Mucosa of stomach (tissue), 1 donor: ENCODE measurements around the gene CELSR1.

Source experiments
- H3K27me3 ChIP-seq: one replicate; pipeline ENCODE4 v1.7.0; 2013; ENCODE audit warnings: mild to moderate bottlenecking, low read length; ENCODE audit not compliant: control insufficient read depth, insufficient read depth
- H3K36me3 ChIP-seq: one replicate; pipeline ENCODE4 v1.7.0; 2013; ENCODE audit warnings: low read length; ENCODE audit not compliant: control insufficient read depth, insufficient read depth
- H3K4me1 ChIP-seq: one replicate; pipeline ENCODE4 v1.7.0; 2013; ENCODE audit warnings: mild to moderate bottlenecking, low read length; ENCODE audit not compliant: control insufficient read depth, insufficient read depth
- H3K4me3 ChIP-seq: one replicate; pipeline ENCODE4 v1.7.0; 2013; ENCODE audit warnings: low read length
- H3K9ac ChIP-seq: one replicate; pipeline ENCODE4 v1.7.0; 2013; ENCODE audit warnings: mild to moderate bottlenecking, low read length, moderate library complexity
- H3K9me3 ChIP-seq: one replicate; pipeline ENCODE4 v1.7.0; 2013; ENCODE audit warnings: mild to moderate bottlenecking, low read length, moderate library complexity; ENCODE audit not compliant: control insufficient read depth
- donor health status: Pancreatic carcinoma.

CELSR1 gene

GRCh38 chr22:46380069-46380468 lies 157.4 kb downstream of the CELSR1 start:
- H3K9ac ChIP-seq: peak overlapping the region; percentile 18
- no peaks in the 10 kb centered on the region for H3K36me3 ChIP-seq
- H3K4me3 ChIP-seq: no peak overlapping the region
- H3K27me3 ChIP-seq: no peaks in the 10 kb centered on the region
- peaks cover 56% of the 10 kb centered on the region for H3K4me1 ChIP-seq
- H3K9me3 ChIP-seq: no peaks in the 10 kb centered on the region

GRCh38 chr22:46379066-46379930 lies 158.1 kb downstream of the CELSR1 start:
- Histone ChIP-seq H3K9ac (peak overlapping the region; percentile 18), H3K27me3 (no peaks in the 10 kb centered on the region), H3K4me3 (no peak overlapping the region), H3K36me3 (no peaks in the 10 kb centered on the region), H3K4me1 (peaks cover 63% of the 10 kb centered on the region), H3K9me3 (no peaks in the 10 kb centered on the region)

GRCh38 chr22:46378426-46379065 lies 158.9 kb downstream of the CELSR1 start:
- H3K9ac ChIP-seq: no peak overlapping the region
- no peaks in the 10 kb centered on the region for H3K36me3 ChIP-seq

GRCh38 chr22:46377525-46378425 lies 159.6 kb downstream of the CELSR1 start:
- Histone ChIP-seq H3K4me3 (no peak overlapping the region), H3K36me3 (no peaks in the 10 kb centered on the region), H3K4me1 (peaks cover 76% of the 10 kb centered on the region), H3K9ac (peak overlapping the region; percentile 48), H3K9me3 (no peaks in the 10 kb centered on the region), H3K27me3 (no peaks in the 10 kb centered on the region)

More at GRCh38 chr22:46378426-46379065, 158.9 kb downstream of the CELSR1 start:
- Histone ChIP-seq H3K27me3 (no peaks in the 10 kb centered on the region), H3K4me1 (peaks cover 71% of the 10 kb centered on the region), H3K4me3 (no peak overlapping the region), H3K9me3 (no peaks in the 10 kb centered on the region)

- H3K4me1 ChIP-seq: peaks cover 81% of the 10 kb centered on the region
- peak overlapping the region; percentile 48 for H3K9ac ChIP-seq
- H3K9me3 ChIP-seq: no peaks in the 10 kb centered on the region
- no peak overlapping the region for H3K4me3 ChIP-seq
- H3K27me3 ChIP-seq: no peaks in the 10 kb centered on the region
- no peaks in the 10 kb centered on the region for H3K36me3 ChIP-seq
Observed at GRCh38 chr22:46376908-46377524, 160.4 kb downstream of the CELSR1 start.

- Histone ChIP-seq H3K9ac (no peak overlapping the region), H3K36me3 (no peaks in the 10 kb centered on the region), H3K4me3 (no peak overlapping the region), H3K9me3 (no peaks in the 10 kb centered on the region), H3K4me1 (peaks cover 85% of the 10 kb centered on the region), H3K27me3 (no peaks in the 10 kb centered on the region)
Observed at GRCh38 chr22:46376111-46376510, 161.3 kb downstream of the CELSR1 start.

GRCh38 chr22:46374663-46375474 lies 162.6 kb downstream of the CELSR1 start:
- peak overlapping the region; percentile 29 for H3K9ac ChIP-seq
- no peak overlapping the region for H3K4me3 ChIP-seq
- peaks cover 86% of the 10 kb centered on the region for H3K4me1 ChIP-seq
- no peaks in the 10 kb centered on the region for H3K36me3 ChIP-seq
- H3K27me3 ChIP-seq: no peaks in the 10 kb centered on the region
- H3K9me3 ChIP-seq: no peaks in the 10 kb centered on the region

GRCh38 chr22:46373921-46374662 lies 163.3 kb downstream of the CELSR1 start:
- Histone ChIP-seq H3K9me3 (no peaks in the 10 kb centered on the region), H3K4me1 (peaks cover 83% of the 10 kb centered on the region), H3K9ac (peak overlapping the region; percentile 35), H3K4me3 (no peak overlapping the region), H3K36me3 (no peaks in the 10 kb centered on the region), H3K27me3 (no peaks in the 10 kb centered on the region)

GRCh38 chr22:46373159-46373558 lies 164.3 kb downstream of the CELSR1 start:
- Histone ChIP-seq H3K27me3 (no peaks in the 10 kb centered on the region), H3K4me1 (peaks cover 73% of the 10 kb centered on the region), H3K4me3 (no peak overlapping the region), H3K36me3 (no peaks in the 10 kb centered on the region), H3K9ac (no peak overlapping the region), H3K9me3 (no peaks in the 10 kb centered on the region)

- Histone ChIP-seq H3K4me3 (no peak overlapping the region), H3K9ac (no peak overlapping the region), H3K9me3 (no peaks in the 10 kb centered on the region), H3K4me1 (peaks cover 69% of the 10 kb centered on the region), H3K36me3 (no peaks in the 10 kb centered on the region), H3K27me3 (no peaks in the 10 kb centered on the region)
Observed at GRCh38 chr22:46372686-46373085, 164.7 kb downstream of the CELSR1 start.
